GM19099 (cell line): ENCODE results near the gene CTPS1.

Source experiments
- POLR2A ChIP-seq: IDR thresholded peaks from 3 replicates; pipeline ENCODE4 v1.6.1; 2011; ENCODE audit warnings: low read depth; ENCODE audit not compliant: insufficient read length; ENCODE audit errors: extremely low read depth

CTPS1 gene

DNA sequence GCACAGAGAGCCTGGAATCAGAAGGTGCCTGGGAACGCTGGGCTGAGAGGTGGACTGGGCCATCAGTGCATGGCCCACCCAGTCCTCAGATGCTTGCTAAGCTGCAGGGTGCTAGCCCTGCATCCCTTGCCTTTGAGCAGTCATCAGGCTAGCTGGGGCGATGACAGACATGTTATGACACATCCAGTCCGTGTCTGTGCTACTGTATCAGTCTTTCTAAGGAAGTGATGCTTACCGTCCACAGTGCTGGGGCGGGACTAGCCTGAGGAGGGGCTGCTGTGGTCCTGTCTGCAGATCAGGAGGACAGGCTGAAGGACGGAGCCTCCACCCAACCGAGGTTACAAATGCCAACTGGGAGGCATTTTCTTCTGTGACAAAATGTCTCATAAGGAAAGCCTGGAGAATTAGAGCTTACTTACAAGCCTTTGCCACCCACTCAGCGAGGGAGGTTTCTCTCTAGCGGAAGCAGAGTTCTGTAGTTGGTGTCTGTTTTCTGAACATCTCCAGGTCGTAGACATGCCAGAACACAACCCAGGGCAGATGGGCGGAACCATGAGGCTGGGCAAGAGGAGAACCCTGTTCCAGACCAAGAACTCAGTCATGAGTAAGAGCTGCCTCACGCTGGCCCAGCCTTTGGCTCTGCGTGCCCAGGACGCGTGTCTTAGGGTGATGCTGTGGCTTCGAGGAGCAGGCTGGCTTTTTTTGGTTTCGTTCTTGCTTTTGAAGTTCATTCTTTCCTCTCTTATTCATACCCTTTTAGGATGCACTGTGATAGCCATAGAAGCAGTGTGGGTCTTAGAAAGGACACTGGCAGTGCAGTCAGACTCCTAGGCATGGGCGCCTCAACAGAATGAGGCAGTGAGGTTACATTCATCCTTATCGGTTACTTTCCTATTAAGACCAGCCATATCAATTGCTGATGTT, 27.7 kb downstream of the CTPS1 start:
- no peak for TF ChIP-seq POLR2A

DNA sequence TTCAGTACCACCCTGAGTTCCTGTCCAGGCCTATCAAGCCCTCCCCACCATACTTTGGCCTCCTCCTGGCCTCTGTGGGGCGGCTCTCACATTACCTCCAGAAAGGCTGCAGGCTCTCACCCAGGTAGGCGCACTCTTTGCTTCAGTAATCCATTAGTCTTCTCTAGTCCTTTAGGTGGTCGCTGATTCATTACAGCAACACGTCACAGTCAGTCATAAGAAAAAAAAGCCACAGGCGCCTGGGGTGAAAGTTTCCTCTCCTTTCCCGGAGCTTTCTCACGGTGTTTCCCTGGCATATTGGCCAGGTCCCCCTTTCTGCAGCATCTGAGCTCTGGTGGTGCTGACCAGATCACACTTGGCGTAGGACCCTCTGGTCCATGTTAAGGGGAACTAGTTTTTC, 30.0 kb downstream of the CTPS1 start:
- TF ChIP-seq POLR2A: no peak

DNA sequence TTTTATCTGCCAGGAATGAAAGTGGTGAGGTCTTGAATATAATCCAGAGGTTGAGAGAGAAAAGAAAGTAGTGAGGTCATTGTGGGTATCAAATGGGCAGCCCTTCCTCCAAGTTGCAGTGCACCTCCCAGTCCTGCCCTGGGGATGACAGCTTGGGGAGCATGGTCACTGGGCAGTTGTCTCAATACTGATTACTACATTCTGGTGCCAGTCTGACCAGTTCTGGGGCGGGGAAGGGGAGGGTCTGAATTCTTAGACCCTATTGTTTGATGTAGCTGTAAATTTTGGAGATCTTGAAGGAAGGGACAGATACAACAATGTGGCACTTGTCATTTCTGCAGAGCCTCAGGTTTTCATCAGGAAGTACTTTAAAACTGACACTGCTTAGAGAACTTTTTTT, 30.8 kb downstream of the CTPS1 start:
- TF ChIP-seq POLR2A: no peak

DNA sequence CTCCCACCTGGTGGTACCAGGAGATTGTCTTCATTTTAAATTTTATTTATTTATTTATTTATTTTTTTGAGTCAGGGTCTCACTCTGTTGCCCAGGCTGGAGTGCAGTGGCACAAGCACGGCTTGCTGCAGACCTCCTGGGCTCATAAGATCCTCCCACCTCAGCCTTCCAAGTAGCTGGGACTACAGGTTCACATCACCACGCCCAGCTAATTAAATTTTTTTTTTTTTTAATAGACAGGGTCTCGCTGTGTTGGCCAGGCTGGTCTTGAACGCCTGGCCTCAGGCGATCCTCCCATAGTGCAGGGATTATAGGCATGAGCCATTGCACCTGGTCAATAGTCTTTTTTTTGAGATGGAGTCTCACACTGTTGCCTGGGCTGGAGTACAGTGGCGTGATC, 33.5 kb downstream of the CTPS1 start:
- TF ChIP-seq POLR2A: no peak

DNA sequence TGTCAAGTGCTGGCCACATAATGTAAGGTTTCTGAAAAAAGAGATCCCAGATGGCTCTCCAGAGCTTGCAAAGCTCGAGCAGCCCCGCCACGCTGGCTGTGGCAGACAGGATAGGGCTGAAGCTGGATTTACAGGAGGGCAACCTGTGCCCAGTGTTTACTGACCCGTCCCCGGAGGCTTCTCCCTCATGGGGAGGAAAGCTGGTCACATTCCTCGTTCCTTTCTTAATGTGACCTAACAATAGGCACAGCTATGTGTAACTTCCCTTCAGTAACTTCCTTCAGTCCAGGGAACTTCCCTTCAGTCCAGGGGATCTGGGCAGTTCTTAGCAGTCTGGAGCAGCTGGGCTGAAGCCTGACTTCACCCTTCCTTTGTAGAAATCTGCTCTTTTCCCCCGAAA, 34.3 kb downstream of the CTPS1 start:
- TF ChIP-seq POLR2A: no peak

DNA sequence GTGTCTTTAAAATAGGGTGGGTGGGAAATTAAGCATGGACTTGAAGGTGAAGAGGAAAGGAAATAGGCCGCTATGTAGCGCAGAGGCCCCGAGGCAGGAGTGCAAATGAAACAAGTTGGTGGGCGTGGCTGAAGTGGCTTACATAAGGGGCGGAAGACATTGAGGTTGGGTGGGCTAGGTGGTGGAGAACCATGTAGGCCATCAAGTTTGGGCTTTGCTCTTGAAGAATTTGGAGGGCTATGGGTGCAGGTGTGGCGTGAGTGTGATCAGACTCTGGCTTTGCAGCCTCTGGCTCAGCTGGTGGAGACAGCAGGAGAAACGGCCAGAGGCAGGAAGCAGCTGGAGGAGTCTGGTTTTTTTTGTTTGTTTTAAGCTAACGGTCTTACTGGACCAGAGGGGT, 35.4 kb downstream of the CTPS1 start:
- TF ChIP-seq POLR2A: no peak

DNA sequence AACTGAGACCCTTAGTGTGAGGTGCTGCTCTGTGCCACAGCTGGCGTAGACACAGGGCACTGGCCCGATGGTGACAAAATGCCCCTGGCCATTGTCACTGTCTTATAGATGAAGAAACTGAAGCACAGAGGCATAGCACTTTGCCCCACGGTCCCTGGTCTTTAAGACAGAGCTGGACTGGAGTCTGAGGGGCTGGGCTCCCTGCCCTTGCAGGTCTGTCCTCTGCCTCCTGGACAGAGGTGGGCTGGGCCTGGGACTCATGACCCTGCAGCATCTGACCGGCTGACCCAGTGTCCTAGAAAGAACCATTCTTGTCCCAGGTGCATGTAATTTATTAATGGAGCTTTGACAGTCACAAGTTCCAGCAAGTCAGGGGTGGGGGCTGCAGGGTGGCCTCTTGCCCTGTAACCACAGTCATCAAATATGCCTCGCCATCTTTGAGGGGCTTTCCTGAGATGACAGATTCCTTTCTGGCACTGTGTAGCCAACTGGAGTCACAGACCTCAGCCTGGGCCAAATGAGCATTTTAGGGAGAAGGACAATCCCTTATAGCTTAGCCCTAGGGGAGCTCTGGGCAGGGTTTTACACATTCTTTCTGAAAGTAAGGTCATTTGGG, 35.9 kb downstream of the CTPS1 start:
- no peak for TF ChIP-seq POLR2A

DNA sequence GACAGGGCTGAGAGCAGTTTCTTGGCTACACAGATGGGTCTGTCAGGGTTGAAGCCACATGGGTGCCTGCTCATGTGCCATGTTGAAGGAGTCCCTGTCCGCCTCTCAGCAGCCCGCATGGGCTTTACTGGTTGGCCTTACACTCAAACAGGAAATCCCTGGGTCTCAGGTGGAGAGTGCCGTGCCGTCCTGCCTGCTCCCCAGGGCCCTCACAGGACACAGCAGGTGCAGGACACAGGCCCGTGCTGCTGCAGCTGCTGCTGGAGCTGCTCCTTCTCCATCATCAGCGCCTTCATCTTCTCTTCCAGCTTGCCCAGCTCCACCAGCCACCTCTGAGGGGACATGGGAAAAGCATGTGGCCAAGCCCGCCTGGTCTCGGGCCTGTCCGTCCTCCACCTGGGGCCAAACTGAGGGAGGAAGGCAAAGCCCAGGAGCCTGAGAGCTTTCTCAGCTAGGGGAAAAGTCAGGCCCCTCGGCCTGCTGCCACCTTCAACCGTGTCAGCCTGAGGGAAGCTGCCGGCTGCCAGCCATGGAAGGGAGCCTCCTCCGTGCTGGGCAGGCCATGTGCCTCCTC, 36.5 kb downstream of the CTPS1 start:
- TF ChIP-seq POLR2A: no peak

DNA sequence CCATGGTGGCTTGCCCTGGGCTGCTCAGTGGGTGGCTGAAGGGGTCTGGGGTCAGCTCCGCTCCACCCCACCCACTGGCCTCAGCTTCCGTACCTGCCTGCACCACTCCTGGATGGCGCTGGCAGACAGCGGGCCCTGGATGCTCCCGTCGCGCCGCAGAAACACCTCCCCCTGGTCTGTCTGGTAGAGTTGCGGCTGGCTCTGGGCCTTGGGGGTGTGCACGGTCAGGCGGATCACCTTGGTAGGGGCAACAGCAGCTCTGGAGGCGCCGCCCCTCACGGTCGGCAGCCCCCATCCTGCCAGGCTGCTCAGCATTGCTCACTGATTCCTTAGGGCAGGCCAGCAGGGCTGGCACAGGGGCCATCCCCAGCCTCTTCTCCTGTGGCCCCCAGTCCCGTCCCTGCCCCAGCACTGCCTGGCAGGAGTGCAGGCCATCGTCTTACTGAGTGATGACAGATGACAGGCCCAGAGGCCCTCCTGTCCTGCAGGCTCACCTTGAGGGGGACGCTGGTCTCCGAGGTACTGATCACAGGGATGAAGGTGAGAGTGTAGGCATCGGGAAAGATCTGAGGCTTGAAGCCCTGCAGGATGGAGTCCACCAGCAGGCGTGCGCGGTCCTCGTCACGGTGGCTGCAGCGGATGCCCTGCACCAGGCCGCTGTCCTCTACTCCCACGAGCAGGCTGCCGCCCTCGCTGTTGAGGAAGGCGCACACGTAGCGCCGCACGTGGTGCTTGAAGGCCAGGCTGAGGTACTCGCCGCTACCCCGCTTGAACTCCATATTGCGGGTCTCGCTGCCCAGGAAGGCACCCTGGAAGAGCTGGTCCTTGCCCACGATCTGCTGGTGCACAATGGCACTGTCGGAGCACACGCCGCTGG, 37.9 kb downstream of the CTPS1 start:
- no peak for TF ChIP-seq POLR2A

DNA sequence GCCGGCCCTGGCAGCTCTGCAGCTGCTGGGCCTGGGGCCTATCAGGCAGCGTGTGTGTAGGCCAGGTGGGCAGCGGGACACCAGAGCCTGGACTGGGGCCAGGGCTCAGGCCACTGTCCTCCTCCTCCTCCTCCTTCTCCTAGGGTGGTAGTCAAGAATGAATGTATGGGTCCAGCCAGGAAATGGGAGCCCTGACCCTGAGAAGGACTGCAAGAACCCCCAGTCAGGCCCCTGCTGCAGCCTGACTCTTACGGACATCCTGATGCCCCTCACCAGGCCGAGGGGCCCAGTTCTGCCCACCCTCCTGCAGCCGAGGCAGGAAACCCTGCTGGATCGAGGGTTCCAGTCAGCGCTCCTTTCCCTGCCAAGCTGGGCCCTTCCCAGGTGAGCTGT, 38.5 kb downstream of the CTPS1 start:
- no peak for TF ChIP-seq POLR2A

DNA sequence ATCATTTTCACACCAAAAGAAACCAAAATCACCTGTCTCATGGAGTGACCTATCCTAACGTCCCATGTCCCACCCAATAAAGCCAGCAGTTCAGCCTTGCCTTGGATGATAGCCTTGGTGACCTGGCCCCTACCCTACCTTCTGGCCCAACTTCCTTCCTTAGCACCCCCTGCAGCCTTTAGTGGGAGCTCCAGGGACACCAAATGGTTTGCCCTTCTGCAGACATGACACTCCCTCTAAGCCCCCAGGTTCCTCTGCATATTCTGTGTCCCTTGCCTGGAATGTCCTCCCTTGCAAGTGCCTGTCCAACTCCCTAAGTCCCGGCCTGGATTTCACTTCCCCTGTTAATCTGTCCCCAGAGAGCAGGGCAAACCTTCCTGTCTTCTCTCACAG, 39.9 kb downstream of the CTPS1 start:
- no peak for TF ChIP-seq POLR2A

DNA sequence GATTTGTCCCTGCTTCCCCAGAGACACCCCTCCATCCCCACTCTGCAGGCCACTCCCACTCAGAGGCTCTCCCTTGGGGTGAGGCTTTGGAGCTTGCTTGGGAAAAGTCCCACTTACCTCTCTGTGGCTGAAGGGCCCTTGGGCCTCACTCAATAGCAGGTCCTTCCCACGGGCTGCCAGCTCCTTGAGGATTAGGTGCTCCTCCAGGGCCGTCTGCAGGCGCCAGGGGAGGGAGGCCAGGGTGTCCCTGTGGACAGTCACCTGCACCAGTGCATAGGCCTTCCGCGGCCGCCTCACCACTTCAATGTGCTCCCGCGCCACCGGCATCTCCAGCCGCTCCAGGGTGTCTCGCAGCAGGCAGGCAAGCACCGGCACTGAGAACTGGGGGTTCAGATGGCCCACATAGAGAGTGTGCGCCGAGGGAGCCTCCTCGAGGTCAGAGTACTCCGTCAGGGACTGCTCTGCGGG, 40.6 kb downstream of the CTPS1 start:
- TF ChIP-seq POLR2A: no peak

DNA sequence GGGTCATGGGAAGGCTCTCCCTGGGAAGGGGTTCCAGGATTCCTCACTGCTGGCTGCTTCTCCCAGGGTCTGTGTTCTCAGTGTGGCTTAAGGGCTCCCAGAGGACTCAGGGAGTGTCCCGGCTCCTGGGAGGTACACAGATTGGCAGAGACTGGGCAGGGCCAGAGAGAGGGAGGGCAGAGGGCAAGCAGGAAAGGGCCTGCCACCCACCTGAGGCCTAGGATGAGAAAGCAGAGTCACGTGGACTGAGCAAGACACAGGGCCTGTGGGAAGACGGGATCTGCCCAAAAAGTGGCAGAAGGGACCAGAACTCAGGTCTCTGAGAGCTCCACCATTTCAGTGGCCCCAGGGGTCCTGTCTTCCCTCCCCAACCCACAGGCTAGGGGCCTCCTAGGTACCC, 41.2 kb downstream of the CTPS1 start:
- no peak for TF ChIP-seq POLR2A

DNA sequence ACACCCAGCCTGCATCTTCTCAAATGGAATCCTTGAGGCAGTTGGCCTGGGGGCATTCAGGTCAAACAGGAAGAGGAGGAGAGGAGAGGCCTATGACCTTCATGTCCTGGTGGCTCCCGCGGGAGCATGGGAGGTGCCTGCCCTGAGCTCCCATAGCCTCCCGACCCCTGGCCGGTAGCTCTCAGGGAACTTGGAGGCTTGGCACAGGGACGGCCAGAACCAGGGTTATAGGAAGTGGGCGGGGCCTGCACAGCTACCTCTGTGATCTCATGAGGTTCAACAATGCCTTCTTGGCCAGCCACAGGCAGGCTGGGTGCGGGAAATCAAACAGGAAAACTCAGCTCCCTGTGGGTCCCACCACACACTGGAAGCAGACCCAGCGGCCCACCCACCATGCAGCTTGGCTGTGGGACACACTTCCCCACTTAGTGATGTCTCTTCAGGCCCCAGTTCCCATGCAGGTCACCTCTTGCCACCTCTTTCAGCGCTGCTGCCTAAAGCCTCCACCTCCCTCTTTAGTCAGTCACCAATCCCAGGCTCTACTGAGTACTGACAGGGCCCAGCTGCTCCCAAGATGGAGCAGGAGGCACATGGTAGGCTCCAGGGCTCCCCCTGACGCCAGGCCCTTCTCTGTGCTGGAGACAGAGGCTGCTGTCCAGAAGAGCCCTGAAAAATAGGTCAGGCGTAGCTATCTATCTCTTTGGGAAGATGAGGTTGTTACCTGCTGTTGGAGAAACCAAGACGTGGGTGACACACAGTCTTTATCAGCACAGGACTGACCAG, 42.2 kb downstream of the CTPS1 start, which contains the start of gene SLFNL1:
Gene SLFNL1 (minus strand): TSS at position 200 of the 783 bp plus-strand sequence. CDS start 1,065 bp downstream, outside the sequence.
- TF ChIP-seq POLR2A: no peak
